NCI-H1436 (cell line): ENCODE results near the gene POLR1F.

Experiments
- DNase-seq: peaks from one replicate; lab custom pipeline; 2025; lab: John Stamatoyannopoulos, UW

Gene POLR1F

GRCh38 chr7:19675816-19676215 lies 33.0 kb downstream of the POLR1F start:
- no peak for DNase-seq

GRCh38 chr7:19674266-19674960 lies 34.4 kb downstream of the POLR1F start:
- no peak for DNase-seq

DNA sequence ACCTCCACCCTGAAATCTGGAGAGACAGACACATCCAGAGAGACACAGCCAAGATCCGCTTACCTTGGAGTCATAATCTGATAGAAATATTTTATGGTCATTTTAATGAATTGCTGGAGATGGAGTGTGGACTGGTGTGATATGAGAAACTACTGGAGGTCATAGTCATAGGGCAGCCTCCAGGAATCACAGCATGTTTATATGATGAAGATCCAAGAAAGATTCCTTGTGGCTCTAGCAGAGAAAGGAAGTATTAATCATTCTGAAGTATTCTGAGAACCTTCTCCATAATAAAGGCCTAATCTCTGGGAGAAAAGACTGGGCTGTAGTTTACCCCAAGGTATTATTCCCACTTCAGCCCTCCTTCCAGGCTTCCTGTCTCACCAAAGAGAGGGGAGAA lies 38.0 kb downstream of the POLR1F start:
- DNase-seq, result no peak

DNA sequence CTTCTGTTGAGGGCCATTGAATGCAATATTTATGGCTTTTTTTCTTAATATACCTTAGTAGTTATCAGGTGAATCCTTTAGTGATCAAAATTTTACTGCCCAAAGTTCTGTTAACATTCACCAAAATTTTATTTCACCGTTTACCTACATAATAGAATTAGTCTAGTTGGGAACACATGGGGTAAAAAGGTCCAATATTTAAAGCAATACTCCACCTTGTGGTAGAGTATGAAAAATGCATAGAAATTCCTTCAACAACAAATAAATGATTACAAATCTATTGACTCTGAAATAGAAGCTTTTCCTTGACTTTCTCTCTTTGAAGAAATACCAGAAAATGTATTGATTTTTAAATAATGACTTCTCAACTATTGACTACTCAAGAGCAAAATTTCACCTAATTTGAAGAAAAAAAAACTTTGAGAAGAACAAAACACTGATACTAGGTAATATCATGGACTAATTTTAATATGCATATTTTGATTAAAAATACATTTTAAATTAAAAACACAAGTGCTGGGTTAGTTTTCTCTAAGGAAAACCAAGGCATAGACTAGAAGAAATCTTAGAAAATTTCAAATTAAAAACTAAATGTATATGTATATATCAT lies 43.3 kb downstream of the POLR1F start:
- DNase-seq, result no peak

DNA sequence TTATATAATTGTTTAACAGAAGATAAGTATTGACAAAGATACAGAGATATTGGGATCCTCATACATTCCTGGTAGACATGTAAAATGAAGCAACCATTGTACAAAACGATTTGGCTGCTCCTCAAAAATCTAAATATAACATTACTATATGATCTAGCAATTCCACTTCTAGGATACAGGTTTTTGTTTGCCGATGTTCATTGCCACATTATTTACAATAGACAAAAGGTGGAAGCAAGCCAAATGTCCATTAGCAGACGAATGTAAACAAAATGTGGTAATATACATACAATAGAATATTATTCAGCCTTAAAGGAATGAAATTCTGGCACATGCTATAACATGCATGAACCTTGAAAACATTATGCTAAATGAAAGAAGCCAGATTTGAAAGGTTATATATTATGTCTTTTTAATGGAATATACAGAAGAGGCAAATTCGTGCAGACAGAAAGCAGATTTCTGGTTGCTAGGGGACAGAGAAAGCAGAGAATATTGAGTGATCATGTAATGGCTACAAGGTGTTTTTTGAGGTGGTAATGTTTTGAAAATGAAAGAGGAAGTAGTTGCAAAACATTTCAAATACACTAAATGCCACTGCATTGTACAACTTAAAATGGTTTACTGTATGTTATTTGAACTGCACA lies 44.9 kb downstream of the POLR1F start:
- no peak for DNase-seq

DNA sequence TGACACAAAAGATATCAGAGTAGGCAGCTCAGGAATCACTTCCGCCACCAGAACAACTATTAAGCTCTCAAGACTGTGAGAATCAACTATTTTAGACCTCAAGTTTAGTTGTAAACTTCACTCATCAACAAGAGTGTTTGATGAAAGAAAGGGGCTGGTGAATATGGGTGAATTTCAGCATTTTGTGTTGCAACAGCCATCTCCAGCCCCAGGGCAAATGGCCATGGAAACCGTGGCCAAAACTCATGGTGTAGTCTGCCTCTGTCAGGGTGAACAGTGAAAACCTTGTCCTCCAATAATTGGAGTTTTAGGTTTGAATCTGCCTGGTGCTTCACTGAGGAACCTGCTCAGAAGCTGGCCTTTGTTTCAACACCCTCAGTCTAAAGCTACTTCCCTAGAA lies 60.0 kb downstream of the POLR1F start:
- no peak for DNase-seq
